HG02885 (cell line): Measurements from ENCODE around the gene DHH.
"Not testable (repeated sequence)": the region's sequence is repeated elsewhere in the genome, so short reads cannot be mapped to it uniquely, and the experiment has no call there.

ENCODE experiments used
- ATAC-seq: cut with Tn5 transposase; IDR thresholded peaks from one replicate; pipeline ENCODE4 v1.9.1; 2021; ENCODE audit warnings: mild to moderate bottlenecking; ENCODE audit not compliant: unreplicated experiment, poor library complexity

DHH gene

DNA sequence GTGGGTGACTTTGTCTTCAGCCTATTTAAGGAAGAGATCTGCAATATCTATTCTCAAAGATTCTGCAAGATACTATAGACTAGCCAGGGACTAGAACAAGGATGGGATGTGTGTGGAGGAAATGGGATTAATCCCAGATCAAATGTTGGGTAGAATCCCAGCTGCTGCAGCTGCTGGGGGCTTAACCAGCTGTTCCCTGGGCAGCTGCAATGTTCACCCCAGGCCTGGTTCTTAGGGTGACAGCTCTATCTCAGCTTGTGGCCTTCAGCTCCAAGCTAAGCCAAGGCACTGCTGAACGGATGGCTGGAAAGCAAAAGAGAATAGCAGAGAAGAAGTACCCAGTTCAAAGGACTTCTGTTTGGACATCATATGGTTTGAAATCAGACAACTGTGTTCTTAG is 14.8 kb downstream of the DHH start:
- no peak for ATAC-seq

DNA sequence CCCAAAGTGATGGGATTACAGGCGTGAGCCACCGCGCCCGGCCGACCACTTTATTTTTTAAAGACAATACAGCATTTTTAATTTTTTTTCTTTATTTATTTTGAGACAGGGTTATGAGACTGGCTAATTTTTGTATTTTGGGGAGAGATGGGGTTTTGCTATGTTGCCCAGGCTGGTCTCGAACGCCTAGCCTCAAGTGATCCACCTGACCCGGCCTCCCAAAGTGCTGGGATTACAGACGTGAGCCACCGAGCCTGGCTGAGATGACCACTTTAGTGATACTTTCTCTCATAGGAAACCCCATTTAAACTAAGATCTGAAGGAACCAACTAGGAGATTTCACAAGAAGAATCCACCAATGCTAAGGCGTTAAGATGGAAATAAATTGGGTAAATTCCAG is 23.6 kb downstream of the DHH start:
- ATAC-seq = no peak

DNA sequence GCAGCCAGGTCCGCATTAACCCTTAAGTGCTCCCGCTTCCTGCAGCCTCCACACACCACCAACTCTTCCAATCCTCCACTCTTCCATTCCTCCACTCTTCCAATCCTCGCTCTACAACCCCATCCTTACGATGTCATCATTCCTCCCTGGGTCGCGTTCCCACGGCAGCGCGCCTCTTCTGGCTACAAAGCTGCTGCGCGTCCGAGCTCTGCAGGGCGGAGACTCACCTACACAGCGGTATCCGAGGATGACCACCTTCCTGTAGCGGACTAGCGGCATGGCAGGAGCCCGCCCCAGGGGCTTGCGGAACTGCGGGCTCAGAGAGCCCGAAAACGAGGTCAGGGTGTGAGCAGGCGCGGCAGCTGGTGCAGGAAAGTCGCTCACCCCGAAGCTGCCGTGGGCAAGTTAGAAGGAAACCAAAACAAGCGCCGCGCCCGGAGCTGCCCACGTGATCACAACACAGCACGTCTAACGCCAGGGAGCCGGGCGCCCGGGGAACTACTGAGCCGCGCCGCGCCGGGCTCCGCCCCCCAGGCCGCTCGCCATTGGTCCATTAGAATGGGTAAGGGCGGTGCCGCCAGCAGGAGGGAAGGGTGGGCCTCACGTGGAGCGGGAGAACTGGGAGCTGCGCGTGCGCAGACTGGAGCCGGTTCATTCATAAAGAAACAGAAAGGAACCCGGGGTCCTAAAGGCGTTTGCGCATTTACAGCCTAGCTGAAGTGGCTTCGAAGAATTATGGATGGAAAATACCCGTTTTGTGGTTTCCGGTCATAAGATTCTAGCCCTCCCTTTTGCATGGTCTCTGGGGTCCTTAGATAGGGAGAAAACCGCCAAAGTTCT is 24.9 kb downstream of the DHH start, which contains the start of gene RHEBL1:
Gene RHEBL1, minus strand, starts transcription at position 473 of the 840 bp plus-strand sequence. Its CDS starts 194 bp downstream, at position 279.
- ATAC-seq = peak; percentile 99

DNA sequence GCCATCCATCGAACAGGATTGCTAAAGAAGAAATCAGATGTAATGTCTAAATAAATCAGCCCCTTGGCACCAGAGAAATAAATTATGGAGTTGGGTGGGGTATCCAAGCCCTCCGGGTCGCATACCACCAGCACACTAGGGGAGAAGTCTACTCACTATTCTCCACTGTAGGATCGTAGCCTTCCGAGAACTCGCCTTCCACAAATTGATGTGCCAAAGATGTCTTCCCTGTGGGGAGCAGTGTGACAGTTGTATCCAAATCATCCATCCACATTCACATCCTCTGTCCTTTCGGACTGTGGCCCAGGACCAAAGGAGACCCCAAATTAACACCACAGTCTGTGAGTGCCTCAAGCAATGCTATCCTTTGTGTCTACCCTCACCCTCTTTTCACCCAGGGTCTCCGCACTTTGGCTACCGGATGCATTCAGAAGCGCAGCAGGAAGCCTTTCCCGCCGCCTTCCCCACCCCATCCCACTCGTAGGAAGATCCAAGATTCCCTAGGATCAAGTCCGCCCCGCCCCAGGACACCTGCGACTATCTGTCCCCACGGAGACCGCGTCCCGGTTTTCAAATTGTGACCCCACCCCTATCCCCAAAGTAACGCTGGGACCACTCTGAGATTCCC is 25.6 kb downstream of the DHH start:
- ATAC-seq = no peak

DNA sequence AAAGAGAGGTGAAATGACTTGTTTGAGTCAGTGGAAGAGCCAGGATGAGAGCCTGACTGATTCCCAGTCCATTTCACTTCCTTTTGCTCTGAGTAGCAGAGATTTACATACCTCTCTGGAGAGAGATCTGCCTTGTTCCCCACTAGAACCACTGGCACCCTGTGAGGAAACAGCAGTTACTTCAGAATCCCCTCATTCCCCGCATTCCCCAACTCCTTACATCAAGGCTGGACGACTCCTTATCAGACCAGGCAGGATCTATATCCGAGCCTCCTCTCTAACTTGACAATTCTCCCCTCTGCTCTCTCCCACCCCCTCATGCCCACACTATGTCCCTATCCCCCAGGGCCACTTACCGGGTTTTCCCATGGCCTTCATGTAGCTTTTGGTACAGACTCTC is 28.5 kb downstream of the DHH start:
- no peak for ATAC-seq

DNA sequence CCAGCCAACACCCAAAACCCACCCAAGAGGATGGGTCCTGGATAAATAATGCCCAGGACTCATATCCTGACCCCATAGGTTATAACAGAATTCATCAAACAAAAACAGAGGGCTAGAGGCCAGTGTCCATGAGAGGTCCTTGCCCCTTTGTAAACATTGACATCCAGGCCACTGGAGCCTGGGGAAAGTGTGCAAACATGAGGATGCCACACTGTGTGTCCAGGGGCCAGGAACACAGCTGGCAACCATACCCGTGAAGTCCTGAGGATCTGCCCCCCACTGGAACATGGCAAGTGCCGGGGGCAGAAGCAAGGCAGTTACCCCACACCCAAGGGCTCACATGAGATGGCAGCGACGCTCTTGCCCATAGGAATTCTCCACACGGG is 29.8 kb downstream of the DHH start:
- ATAC-seq = no peak

DNA sequence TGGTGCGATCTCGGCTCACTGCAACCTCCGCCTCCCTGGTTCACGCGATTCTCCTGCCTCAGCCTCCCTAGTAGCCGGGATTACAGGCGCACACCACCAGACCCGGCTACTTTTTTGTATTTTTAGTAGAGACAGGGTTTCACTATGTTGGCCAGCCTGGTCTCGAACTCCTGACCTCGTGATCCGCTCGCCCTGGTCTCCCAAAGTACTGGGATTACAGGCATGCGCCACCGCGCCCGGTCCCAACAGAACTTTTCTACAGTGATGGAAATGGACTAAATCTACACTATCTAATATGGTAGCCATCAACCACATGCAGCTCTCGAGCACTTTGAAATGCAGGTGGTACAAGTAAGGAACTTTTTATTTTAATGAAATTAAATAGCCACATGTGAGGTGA is 32.7 kb downstream of the DHH start:
- ATAC-seq = not testable (repeated sequence)

DNA sequence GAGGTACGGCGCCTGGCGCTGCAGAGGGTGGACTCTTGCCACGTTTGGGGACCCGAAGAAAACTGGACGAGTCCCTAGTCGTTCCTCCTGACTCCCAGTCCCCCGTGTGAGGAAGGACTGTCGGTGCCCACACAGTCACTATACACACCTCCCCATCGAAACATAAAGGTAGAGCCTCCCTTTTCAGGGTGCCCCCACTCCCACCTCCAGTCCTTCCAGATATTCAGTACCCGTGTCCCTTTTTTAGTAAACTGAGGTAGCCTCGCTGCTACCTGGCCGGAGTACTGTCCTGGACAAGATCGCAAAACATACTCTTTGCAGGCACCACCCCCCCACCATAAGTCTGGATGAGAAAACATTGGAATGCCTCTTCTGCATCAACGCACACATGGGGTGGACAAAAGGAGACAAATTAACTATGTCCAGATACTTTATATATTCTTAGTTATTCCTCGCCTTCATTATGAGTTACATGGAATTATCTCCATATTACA is 33.4 kb downstream of the DHH start:
- ATAC-seq = peak; percentile 11

DNA sequence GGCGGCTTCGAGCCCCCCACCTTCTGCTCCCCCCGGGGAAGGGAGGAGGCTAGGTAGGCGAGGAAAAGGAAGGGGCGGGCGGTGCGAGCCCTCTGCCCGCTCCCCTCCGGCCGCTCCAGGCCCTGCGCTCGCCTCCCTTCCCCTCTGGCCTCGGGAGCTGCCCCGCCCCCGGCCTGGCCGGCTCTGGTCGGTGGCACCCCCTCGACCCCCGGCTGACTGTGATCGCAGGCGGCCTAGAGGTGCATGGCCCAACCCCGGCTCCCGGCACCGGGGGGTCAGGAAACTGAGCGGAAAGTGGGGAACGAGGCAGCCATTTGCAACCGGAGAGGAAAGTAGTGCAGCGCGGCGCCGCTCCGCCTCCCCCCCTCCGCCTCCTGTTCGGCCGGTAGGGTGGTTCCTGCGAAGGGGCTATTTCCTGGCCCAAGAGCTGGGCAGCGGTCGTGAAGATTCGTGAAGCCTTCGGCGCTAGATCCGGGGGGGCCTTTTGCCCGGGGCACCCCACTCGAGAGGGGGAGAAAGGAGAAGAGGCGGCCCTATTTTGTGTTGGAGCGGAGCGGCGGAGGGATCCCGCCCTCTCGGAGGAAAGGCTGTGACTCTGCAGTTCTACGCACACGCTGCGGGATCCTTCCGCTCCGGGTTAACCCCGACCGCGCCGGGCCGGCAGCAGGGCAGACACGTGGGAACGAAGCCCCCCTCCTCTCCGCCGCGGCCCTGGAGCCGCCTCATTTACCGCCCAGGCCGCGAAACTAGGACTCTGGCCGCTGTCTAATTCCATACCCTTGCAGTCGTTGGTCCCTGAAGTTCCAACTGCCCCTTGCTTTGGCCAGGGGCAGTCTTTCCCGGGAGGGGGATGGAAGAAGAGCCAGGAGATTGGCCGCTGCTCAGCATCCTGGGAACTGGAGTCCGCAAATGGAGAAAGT is 34.1 kb downstream of the DHH start, which contains the start of gene KMT2D:
Gene KMT2D, minus strand, starts transcription at position 558 of the 920 bp plus-strand sequence. CDS start 5,470 bp downstream, outside the sequence.
- ATAC-seq = peak; percentile 47

DNA sequence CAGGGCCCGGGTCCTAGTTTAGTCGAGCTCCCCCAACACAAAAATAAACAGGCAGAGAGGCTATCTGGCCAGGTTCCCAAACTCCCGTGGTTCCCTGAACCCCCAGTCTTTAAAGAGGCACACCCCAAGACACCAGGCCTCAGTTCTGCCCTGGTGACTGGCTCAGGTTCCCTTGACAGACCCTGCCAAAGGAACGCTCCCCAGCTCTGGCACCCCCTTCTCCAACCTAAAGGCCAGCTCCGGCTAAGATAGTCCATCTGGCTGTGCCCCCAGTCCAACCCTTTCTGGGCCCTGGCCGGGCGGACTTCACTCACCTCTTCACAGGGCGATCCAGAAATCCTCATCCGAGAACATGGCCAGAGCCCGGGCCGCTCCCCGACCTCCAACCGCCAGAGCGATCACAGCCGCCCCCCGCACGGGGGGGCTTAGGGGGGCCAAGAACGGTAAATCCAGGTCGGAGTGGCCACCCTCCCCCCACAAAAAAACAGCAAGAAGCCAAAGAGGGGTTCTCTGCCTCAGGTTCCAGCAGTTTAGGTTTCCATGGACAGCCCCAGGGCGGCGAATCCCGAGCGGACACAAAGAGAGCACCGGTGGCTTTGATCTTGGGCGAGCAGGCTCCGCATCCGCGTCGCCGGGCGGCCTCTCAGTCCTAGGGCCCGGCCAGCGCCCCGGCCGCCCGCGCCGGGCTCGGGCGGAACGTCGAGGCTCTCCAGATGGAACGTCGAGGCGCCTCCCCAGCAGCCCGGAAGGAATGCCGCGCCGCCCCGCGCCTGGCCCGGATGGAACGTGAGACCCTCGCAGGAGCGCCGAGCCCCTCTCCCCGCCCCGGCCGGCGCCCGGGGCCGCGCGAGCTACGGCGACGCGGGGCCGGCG is 35.1 kb downstream of the DHH start:
- peak; percentile 14 for ATAC-seq

DNA sequence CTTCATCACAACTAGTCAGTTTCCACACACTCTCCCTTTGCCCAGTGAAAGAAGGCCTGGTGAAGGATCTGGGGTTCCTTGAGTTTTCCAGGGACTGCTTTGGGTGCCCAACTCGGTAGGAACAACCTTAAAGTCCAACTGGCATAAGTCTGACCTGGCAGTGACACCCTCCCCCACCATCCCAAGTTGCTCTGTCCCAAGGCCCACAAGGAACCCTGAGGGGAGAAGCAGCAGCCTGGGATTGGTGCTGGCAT is 35.6 kb downstream of the DHH start:
- ATAC-seq = no peak

DNA sequence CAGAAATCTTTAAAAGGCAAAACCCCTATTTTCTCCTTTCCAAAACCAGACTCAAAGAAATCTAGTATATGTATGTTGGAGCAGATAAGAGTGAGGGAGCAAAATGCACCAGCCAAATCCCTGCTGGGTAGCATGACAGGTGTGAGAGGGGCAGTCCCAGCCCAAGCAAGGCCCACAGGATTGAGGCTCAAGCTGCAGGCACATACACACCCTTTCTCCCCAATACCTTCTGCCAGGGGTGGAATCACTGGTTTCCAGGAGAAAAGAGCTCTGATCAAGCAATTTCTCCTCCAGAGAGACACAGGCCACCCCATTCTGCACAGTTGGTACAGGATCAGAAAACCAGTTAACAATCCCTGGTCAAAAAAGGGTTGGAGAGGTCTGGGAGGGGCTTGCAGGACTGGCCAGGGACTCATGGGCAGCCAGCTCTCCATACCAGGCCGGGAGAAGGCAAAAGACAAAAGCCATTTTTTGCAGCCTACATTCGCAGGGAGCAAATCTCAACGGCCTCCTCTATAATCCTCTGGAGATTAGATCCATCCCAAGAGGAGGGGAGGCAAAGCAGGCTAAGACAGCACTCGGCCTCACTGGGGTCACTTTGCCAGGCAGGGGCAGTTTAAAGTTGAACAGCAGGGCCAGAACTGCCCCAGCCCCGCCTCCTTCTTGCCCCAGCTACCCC is 36.1 kb downstream of the DHH start:
- no peak for ATAC-seq

DNA sequence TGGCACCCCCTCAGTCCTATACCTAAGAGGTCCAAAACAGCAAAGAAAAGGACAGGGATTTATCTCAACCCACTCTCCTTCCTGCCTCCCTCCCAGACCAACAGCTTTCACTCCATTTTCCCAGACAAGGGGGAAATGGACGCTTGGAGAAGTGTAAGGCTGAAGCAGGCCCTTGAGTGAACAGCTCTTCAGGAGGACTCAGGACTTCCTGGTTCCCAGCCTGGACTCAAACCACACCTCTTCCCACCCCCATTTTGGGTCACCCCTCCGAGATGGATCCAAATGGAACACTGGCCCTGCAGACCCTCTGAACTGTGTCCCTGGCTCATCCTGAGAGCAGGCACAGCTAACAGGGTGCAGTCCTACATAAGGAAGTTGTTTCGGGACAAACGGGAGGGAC is 36.7 kb downstream of the DHH start:
- no peak for ATAC-seq

DNA sequence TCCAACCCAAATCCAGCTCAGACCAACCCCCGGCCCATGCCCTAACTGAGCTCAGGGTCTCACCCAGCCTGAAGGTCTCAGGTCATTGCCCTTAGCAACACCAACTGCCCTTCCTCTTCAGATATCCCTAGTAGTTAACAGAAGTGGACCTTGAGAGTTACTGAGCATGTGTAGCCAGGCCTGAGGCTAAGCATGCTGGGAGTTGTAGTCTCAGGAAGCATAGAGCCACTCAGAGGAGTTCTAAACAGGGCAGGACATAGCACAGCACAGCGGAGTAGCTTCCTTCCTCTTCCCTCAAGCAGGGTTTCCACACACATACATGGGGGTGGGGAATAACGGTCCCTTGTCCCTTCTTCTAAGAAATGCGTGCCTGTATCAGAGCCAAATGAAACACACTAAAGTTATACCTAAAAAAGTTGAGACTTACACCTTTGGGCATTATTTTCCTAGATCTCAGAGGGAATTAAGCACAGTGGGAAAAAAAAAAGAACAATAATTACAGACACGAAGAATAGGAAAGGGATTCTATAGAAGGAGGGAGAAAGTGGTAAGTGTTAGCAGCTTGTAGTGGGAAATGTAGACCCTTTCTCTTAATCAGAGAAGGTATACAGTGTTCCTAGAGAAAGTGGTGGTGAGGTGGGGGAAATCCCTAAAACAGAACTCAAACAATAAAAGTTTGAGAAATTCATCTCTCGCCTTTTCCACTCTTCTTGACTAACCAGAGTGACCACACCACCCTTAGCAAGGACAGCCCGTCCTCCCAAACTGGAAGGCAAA is 38.4 kb downstream of the DHH start:
- ATAC-seq = peak; percentile 73

DNA sequence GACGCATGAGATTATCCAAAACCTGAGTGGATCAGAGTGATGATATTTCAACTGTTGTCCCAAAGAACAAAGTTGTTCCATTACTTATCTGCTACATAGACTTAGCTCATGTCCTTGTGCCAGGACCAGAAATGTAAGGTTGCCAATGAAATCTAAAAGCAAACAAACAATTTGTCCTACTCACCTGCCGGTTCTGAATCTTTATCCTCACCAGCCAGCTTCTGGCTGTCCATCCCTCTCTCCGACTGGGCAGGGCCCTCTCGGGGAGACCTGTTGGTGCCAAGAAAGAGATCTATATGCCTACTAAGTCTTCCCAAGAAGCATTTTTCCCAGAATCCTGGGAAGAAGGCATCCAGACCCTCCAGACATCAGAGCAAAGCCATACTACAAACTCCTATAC is 39.5 kb downstream of the DHH start:
- no peak for ATAC-seq

DNA sequence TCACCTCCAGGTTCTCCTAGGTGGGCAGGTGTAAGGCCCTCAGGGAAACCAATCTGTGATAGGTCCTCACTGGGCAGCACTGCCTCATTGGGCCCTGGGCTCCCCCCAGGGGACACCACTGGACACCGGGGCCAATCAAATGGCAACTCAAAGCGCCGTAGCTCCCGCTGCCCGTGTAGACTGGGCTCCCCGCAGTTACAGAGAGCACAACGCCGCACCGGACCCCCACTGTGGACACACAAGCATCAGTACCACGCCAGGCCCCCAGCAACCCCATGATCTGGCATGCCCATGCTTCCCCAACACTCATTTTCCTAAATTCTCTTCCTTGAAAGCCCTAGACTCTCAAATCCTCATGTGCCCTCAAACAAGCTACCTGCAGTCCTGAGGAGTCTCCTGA is 40.1 kb downstream of the DHH start:
- ATAC-seq = no peak

DNA sequence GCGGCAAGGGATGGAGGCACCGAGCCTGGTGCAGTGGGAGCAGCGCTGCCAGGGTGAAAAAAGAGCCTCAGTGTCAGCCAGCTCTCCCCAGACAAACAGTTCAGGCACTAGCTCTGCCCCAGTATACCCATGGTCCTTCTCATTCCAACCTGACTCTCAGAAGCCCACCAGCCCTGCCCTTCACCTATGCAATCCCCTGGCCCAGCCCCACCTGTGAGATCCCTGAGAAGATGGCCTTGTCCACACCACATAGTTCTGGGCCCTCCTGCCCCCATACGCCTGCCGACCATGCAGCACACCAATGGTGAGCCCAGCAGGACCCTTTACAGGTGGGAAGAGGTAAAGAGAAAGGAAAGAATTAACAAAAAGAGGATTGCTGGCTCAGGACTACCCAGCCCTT is 40.5 kb downstream of the DHH start:
- no peak for ATAC-seq

DNA sequence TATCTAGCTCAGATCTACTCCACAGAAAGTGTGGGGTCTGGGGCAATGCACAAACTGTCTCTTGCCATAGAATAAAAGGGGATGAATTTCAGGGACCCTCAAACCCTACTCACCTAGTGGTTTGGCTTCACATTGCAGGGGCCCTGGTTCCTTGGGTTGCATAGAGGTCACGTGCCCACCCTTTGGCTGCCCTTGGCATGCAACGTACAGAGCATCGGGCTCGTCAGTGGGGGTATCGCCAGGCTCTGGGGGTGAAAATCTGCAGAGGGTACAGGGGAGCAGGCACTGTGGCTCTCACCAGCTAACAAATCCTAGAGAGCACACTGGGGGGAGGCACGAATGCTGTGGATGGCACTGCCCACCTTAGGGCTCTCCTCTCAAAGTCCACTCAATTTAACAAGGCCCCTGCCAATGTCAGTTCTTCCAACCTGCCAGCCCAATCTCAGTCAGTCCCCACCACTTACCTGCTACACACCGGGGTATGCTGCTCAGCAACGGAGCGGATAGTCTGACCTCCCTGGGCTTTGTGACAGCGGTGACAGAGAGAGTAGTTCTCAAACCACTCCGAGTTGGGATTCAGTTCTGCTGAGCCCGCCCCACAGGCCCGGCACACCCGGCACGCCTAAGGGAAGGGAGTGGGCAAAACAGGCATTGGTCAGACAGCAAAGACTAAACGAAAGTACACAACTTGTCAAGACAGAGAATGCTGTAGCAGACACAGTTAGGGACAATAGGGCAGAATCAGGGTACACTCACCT is 42.0 kb downstream of the DHH start:
- no peak for ATAC-seq
